Measurements from ENCODE around the gene EOMES. TPM values are rescaled to one million over a fixed set of nuclear protein-coding genes. Genes with fewer than 3 reads are reported as not detected.

Gene EOMES
- total RNA-seq, 4 donors from 2014 or later = 0.40 TPM; not detected in 3

DNA sequence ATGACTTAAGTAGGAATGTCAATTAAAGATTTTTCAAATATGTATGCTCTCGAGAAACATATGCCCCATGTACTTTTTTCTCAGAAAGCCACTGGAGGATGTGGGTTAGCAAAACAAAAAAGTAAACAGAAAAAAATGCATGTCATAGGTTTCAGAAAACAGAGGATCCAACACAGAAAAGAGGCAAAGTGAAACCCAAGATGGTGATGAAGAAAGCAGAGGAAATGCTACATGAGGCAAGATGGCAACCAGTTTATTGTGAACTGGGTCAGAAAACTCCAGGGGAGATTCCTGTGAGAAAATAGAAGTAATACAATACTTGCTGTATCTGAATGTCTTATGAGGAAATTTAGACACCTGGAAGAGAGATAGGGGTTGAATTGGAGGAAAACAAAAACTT is 30.8 kb upstream of the EOMES start:
- H3K27ac ChIP-seq = no peak overlapping the region
- TF ChIP-seq POLR2A (IDR thresholded peaks at IDR 0.05) = no peak
- TF ChIP-seq, protein P1, sequence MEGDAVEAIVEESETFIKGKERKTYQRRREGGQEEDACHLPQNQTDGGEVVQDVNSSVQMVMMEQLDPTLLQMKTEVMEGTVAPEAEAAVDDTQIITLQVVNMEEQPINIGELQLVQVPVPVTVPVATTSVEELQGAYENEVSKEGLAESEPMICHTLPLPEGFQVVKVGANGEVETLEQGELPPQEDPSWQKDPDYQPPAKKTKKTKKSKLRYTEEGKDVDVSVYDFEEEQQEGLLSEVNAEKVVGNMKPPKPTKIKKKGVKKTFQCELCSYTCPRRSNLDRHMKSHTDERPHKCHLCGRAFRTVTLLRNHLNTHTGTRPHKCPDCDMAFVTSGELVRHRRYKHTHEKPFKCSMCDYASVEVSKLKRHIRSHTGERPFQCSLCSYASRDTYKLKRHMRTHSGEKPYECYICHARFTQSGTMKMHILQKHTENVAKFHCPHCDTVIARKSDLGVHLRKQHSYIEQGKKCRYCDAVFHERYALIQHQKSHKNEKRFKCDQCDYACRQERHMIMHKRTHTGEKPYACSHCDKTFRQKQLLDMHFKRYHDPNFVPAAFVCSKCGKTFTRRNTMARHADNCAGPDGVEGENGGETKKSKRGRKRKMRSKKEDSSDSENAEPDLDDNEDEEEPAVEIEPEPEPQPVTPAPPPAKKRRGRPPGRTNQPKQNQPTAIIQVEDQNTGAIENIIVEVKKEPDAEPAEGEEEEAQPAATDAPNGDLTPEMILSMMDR (IDR thresholded peaks at IDR 0.05) = no peak
- DNase-seq = no peak
- no peaks in the 10 kb centered on the region for H3K27me3 ChIP-seq
- no peaks in the 10 kb centered on the region for H3K36me3 ChIP-seq
- H3K4me1 ChIP-seq = no peaks in the 10 kb centered on the region
- intact Hi-C loops (cut with DNase I) = no loop called here
- no peaks in the 10 kb centered on the region for H3K9me3 ChIP-seq
- no peak overlapping the region for H3K4me3 ChIP-seq (replicated peaks in 1 of 3)
- WGBS, 2 donors = 88 to 90% methylated on average over 1 of the region's 1 CpG

DNA sequence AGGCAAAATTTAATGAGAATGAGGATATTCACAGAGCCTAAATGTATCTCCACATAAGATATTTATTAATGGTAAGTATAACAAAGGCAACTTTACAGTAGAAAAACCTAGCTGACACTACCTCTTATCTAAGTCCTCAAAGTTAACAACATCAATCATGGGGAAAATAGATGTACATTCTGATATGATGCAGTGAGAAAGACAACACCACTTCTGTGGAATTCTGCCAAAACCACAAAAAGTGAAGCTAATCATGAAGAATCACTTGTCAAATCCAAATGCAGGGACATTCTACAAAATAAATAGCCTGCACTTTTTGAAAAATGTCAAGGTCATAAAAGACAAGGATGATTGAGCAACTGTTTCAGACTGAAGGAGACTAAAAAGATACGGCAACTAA is 27.5 kb upstream of the EOMES start:
- whole genome bisulfite sequencing, 2 donors = 62 to 72% methylated on average over 1 of the region's 1 CpG
- intact Hi-C loops (cut with DNase I) = no loop called here
- H3K9me3 ChIP-seq = no peaks in the 10 kb centered on the region
- no peak overlapping the region for H3K27ac ChIP-seq
- DNase-seq = no peak
- H3K36me3 ChIP-seq = no peaks in the 10 kb centered on the region
- H3K4me1 ChIP-seq = no peaks in the 10 kb centered on the region
- no peak for TF ChIP-seq POLR2A (IDR thresholded peaks at IDR 0.05)
- TF ChIP-seq, protein P1 (IDR thresholded peaks at IDR 0.05) = no peak
- no peak overlapping the region for H3K4me3 ChIP-seq (replicated peaks in 1 of 3)
- no peaks in the 10 kb centered on the region for H3K27me3 ChIP-seq

DNA sequence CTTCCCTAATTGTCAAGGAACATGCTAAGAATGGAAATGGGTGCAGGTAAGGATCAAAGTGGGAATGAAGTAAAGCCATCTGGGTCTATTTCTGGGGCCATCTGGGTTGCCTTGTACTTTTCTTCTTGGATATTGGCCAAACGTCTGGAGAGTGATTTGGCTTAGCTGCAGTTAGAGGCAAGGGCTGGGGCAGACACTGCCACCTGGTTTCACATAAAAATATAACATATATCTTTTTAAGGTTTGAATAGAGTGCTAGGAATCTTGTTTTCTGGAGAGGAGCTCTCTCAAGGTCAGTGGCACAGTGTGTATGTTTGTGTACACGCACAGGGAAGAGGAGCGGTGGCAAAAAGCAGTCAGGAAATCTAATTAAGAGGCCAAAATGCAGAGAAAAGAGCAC is 24.7 kb upstream of the EOMES start:
- Histone ChIP-seq H3K9me3 (no peaks in the 10 kb centered on the region), H3K4me1 (no peaks in the 10 kb centered on the region), H3K4me3 (replicated peaks in 1 of 3) (no peak overlapping the region), H3K36me3 (no peaks in the 10 kb centered on the region), H3K27me3 (no peaks in the 10 kb centered on the region), H3K27ac (no peak overlapping the region)
- no peak for DNase-seq
- no peak for TF ChIP-seq POLR2A (IDR thresholded peaks at IDR 0.05)
- TF ChIP-seq, protein P1 (IDR thresholded peaks at IDR 0.05) = no peak
- WGBS, 2 donors = 77 to 78% methylated on average over 3 of the region's 3 CpGs
- intact Hi-C loops (cut with DNase I) = no loop called here

DNA sequence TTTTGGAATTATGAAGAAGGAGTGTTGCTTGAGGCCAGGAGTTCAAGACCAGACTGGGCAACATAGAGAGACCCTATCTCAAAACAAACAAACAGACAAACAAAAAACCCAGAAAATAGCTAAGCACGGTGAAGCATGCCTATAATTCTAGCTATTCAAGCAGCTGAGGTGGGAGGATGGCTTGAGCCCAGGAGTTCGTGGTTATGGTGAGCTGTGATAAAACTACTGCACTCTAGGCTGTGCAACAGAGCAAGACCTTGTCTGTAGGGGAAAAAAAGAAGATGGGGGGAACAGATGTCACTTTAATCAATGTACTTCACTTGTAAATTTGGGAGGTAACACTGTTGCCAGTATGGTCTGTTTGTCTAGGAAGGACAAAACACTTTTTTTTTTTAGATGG is 18.7 kb upstream of the EOMES start:
- intact Hi-C loops (cut with DNase I) = no loop called here
- H3K4me1 ChIP-seq = no peaks in the 10 kb centered on the region
- H3K4me3 ChIP-seq (replicated peaks in 1 of 3) = no peak overlapping the region
- DNase-seq = no peak
- no peaks in the 10 kb centered on the region for H3K9me3 ChIP-seq
- H3K36me3 ChIP-seq = no peaks in the 10 kb centered on the region
- H3K27me3 ChIP-seq = no peaks in the 10 kb centered on the region
- WGBS, 2 donors = 66 to 68% methylated on average over 2 of the region's 2 CpGs
- no peak overlapping the region for H3K27ac ChIP-seq
- TF ChIP-seq, protein P1 (IDR thresholded peaks at IDR 0.05) = no peak
- TF ChIP-seq POLR2A (IDR thresholded peaks at IDR 0.05) = no peak

DNA sequence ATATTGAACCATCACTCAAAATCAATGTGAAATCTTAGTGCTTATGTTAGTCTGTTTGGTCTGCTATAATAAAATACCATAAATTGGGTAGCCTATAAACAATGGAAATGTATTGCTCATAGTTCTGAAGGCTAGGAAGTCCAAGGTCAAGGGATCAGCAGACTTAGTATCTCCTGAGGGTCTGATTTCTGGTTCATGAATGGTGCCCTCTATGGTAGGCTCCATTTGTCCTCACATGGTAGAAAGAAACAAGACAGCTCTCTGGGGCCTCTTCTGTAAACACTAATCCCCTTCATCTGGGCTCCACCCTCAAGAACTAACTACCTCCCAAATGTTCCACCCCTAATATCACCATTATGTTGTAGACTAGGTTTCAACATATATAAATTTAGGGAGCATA is 15.0 kb upstream of the EOMES start:
- no peaks in the 10 kb centered on the region for H3K4me1 ChIP-seq
- no peak overlapping the region for H3K4me3 ChIP-seq (replicated peaks in 1 of 3)
- no peak for TF ChIP-seq POLR2A (IDR thresholded peaks at IDR 0.05)
- TF ChIP-seq, protein P1 (IDR thresholded peaks at IDR 0.05) = no peak
- intact Hi-C loops (cut with DNase I) = no loop called here
- no peak for DNase-seq
- H3K9me3 ChIP-seq = no peaks in the 10 kb centered on the region
- H3K36me3 ChIP-seq = no peaks in the 10 kb centered on the region
- no peak overlapping the region for H3K27ac ChIP-seq
- H3K27me3 ChIP-seq = no peaks in the 10 kb centered on the region
